Erythroblast (primary cell): ENCODE data around the gene IL1RAP.
"Not testable (repeated sequence)": the region's sequence is repeated elsewhere in the genome, so short reads cannot be mapped to it uniquely, and the experiment has no call there.

Experiments used
- DNase-seq, 2 experiments: peaks; one replicate each; lab custom pipeline; 2025; lab: John Stamatoyannopoulos, UW
- GATA1 ChIP-seq: IDR thresholded peaks from 2 replicates; pipeline ENCODE4 v1.6.1; 2011; ENCODE audit warnings: low read depth, mild to moderate bottlenecking, control low read depth, low read length, moderate library complexity
- POLR2A ChIP-seq: IDR thresholded peaks from 2 replicates; pipeline ENCODE4 v1.6.1; 2011; ENCODE audit warnings: mild to moderate bottlenecking, low read length

IL1RAP gene

GRCh38 chr3:190496859-190497258 is 17.0 kb upstream of the IL1RAP start:
- no peak for DNase-seq
- TF ChIP-seq POLR2A (no peak), GATA1 (no peak)

GRCh38 chr3:190497811-190498210 is 16.1 kb upstream of the IL1RAP start:
- TF ChIP-seq GATA1 = no peak
- no peak for TF ChIP-seq POLR2A
- DNase-seq = no peak

- no peak for DNase-seq
- TF ChIP-seq POLR2A (no peak), GATA1 (no peak)
These were observed 15.6 kb upstream of the IL1RAP start for GRCh38 chr3:190498293-190498692.

- TF ChIP-seq POLR2A (no peak), GATA1 (no peak)
- DNase-seq = no peak
These were observed 14.8 kb upstream of the IL1RAP start for GRCh38 chr3:190499122-190499521.

- no peak for TF ChIP-seq POLR2A
- TF ChIP-seq GATA1 = no peak
- DNase-seq = no peak
These were observed 10.9 kb upstream of the IL1RAP start for GRCh38 chr3:190502946-190503345.

- TF ChIP-seq POLR2A (no peak), GATA1 (no peak)
These were observed 9.3 kb upstream of the IL1RAP start for GRCh38 chr3:190504354-190505125.

DNA sequence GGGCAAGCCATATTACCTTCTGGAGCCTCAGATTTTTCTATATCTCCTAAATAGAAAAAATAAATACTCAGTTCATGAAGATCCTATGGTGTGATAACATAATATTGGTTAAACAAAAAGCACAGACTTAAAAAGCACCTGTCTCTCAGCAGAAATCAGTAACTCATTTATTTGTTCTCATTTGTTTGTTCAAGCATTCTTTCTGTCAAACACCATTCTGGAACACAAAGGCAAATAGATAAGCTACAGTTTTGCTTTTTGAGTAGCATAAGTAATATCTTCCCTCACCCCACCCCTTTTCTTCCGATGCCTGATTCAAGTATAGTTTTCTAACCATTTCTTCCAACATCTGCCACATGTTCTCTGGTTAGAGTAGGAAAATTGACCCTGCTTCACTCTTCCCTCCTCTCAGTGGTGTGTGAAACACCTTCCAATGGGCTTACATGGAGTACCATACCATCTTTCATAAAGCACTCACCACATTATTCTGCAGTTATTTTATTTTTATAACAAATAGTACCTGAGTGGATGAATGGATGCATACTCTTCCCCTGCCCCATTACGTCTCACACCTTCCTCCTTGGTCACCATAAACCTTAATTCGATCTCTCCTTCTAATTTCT is 8.4 kb upstream of the IL1RAP start:
- no peak for DNase-seq
- TF ChIP-seq POLR2A = no peak
- TF ChIP-seq GATA1 = no peak

More at GRCh38 chr3:190504354-190505125, 9.3 kb upstream of the IL1RAP start:
- no peak for DNase-seq

- TF ChIP-seq GATA1 (no peak), POLR2A (no peak)
These were observed 7.6 kb upstream of the IL1RAP start for GRCh38 chr3:190506271-190506670.

DNA sequence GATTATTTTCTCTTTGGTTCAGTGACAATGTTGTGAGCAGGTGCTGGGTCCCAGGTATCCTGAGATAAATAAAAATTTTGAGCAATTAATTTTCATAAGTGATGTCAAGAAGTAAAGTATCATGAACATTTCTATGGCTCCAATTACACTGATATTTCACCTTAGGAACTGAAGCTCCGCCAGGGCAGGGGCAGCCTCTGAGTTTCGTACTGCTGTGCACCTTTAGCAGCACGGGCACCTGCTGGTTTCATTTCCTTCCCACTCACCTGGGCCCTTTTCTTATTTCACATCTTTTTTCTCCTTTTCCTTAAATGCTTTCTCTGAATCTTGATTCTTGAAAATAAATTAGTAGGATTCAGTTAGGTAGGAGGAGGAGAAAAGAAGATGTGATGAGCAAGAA is 1.2 kb upstream of the IL1RAP start:
- DNase-seq = no peak
- TF ChIP-seq POLR2A (no peak), GATA1 (no peak)

More at GRCh38 chr3:190506271-190506670, 7.6 kb upstream of the IL1RAP start:
- DNase-seq = no peak

GRCh38 chr3:190514413-190515153 is 698 bp downstream of the IL1RAP start:
- peak; percentile 26 to 51 for DNase-seq
- no peak for TF ChIP-seq GATA1
- TF ChIP-seq POLR2A = no peak

- no peak for DNase-seq
- TF ChIP-seq GATA1 (no peak), POLR2A (no peak)
These were observed 2.5 kb downstream of the IL1RAP start for GRCh38 chr3:190516416-190516815.

DNA sequence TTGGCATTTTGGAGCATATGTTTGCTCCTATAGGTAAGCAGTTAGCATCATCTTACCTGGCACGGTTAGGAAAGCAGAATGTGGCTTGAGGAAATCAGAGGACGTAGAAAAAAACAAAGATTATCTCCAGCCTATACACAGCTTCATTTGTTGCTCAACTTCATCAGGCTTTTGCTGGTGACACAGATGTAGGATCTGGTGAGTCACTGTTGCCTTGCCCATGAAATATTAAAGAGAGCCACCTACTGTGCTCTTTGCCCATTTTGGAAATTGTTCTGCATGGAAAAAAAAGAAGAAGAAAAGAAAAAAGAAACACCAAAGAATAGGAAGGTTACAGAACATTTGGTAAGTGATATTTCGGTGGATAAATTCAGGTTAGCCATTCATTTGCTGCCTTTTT is 3.8 kb downstream of the IL1RAP start:
- TF ChIP-seq GATA1 = no peak
- no peak for TF ChIP-seq POLR2A
- peak; percentile 4 to 51 for DNase-seq

DNA sequence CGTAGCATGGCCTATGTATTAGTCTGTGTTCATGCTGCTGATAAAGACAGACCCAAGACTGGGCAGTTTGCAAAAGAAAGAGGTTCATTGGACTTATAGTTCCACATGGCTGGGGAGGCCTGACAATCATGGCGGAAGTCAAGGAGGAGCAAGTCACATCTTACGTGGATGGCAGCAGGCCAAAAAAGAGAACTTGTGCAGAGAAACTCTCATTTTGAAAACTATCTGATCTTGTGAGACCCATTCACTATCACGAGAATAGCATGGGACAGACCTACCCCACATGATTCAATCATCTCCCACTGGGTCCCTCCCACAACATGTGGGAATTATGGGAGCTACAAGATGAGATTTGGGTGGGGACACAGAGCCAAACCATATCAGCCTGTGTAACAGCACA is 4.6 kb downstream of the IL1RAP start:
- not testable (repeated sequence) for DNase-seq

- DNase-seq = no peak
- TF ChIP-seq GATA1 (no peak), POLR2A (no peak)
These were observed 6.0 kb downstream of the IL1RAP start for GRCh38 chr3:190519886-190520285.

GRCh38 chr3:190521998-190522397 is 8.1 kb downstream of the IL1RAP start:
- DNase-seq = no peak
- TF ChIP-seq POLR2A (no peak), GATA1 (no peak)
